Measurements from ENCODE around the gene PEAK1.

DNA sequence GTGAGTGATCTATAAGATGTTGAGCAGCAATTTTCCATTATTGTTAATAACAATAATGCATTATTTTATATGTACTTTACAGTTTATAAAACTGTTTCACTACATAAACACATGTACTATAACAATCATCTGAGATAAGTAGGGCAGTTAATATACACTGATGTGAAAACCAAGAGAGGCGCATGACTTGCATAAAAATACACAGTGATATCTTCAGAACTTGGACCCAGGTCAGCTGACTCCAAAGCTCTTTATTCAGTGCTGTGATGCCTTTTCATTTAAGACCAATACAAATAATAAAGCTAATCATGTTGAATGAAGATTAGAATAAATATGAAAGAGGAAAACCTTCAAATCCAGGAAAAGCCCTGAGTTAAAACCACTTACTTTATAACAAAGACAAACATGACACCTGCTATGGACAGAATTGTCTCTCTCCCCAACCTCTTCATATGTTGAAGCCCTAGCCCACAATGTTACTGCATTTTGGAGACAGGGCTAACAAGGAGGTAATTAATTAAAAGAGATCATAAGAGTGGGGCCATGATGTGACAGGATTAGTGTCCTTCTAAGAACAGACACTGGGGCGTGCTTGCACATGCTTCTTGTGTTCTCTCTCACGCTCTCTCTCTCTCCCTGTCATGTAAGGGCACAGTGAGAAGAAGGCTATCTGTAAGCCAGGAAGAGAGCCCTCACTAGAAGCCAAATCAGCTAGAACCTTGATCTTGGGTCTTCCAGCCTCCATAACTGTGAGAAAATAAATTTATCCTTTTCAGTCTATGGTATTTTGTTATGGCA is 293.2 kb downstream of the PEAK1 start:
- TF ChIP-seq, protein P1, sequence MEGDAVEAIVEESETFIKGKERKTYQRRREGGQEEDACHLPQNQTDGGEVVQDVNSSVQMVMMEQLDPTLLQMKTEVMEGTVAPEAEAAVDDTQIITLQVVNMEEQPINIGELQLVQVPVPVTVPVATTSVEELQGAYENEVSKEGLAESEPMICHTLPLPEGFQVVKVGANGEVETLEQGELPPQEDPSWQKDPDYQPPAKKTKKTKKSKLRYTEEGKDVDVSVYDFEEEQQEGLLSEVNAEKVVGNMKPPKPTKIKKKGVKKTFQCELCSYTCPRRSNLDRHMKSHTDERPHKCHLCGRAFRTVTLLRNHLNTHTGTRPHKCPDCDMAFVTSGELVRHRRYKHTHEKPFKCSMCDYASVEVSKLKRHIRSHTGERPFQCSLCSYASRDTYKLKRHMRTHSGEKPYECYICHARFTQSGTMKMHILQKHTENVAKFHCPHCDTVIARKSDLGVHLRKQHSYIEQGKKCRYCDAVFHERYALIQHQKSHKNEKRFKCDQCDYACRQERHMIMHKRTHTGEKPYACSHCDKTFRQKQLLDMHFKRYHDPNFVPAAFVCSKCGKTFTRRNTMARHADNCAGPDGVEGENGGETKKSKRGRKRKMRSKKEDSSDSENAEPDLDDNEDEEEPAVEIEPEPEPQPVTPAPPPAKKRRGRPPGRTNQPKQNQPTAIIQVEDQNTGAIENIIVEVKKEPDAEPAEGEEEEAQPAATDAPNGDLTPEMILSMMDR (IDR thresholded peaks at IDR 0.05) = no peak
- TF ChIP-seq POLR2AphosphoS5 (IDR thresholded peaks at IDR 0.05; ENCODE audit: low read depth, low read length) = no peak
- TF ChIP-seq TCF7L2 (IDR thresholded peaks at IDR 0.05; ENCODE audit: low read depth, low read length) = no peak
